HFFc6 (cell line): Measurements from ENCODE around the gene NPC2. TPM values are rescaled to one million over a fixed set of nuclear protein-coding genes. Genes with fewer than 3 reads are reported as not detected.

ENCODE experiments used
- DNase-seq: peaks from one replicate; pipeline ENCODE4 v3.0.0-alpha.2; 2018
- H3K27ac Mint-ChIP-seq: 2 replicates; pipeline ENCODE4 v1.8.0; 2020; ENCODE audit warnings: mild to moderate bottlenecking, mixed read lengths
- H3K27me3 Mint-ChIP-seq: 2 replicates; pipeline ENCODE4 v1.8.0; 2021; ENCODE audit warnings: mild to moderate bottlenecking, moderate library complexity, mixed read lengths; ENCODE audit not compliant: insufficient read depth
- H3K36me3 Mint-ChIP-seq: 2 replicates; pipeline ENCODE4 v1.8.0; 2021; ENCODE audit warnings: low read depth, mixed read lengths
- H3K4me1 Mint-ChIP-seq: 2 replicates; pipeline ENCODE4 v1.8.0; 2020; ENCODE audit warnings: low read depth, mixed read lengths
- H3K4me3 Mint-ChIP-seq: 2 replicates; pipeline ENCODE4 v1.8.0; 2020; ENCODE audit warnings: mild to moderate bottlenecking, moderate library complexity, mixed read lengths
- H3K9me3 Mint-ChIP-seq: 2 replicates; pipeline ENCODE4 v1.8.0; 2020; ENCODE audit warnings: mild to moderate bottlenecking, mixed read lengths
- CTCF ChIP-seq: fragments of 200-600 bp; sonication (generic); IDR thresholded peaks from 2 replicates; pipeline ENCODE4 v1.5.0; 2021; ENCODE audit warnings: antibody characterized with exemption, mild to moderate bottlenecking
- total RNA-seq, 6 experiments: library from RNA; stranded (reverse); fragmentation: NEBNext Ultra II Directional; extraction: Animal tissue kit (Norgen Biotek cat#: 25700); gene quantifications; 2 replicates in 1 of 6; 3 replicates in 5 of 6; pipeline ENCODE4 v1.2.3, GENCODE V29; 2021

The NPC2 gene
- total RNA-seq, 6 experiments from 2014 or later, result 69.1 to 89.9 (median 78.8) TPM

DNA sequence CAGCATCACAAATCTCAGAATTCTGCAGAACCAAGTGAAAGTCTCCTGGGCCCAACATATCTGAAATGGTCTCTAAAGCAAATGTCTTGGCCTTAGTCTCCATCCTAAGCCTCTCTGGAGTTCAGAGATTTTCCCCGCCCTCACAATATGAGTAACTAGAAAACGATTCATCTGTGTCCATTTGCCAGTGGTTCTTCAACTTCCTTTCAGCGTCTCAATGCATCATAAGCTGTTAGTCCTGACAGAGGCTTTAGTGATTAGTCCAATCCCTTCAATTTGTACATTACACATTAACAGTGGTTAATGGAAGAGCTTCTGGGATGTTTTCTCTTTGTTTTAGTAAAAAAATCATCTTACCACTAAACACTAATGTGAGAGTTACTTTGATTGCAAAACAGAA lies 17.4 kb downstream of the NPC2 start:
- Mint-ChIP-seq H3K27ac (peak overlapping the region; percentile 86), H3K9me3 (no peaks in the 10 kb centered on the region), H3K36me3 (no peaks in the 10 kb centered on the region), H3K4me1 (peaks cover 27% of the 10 kb centered on the region), H3K27me3 (no peaks in the 10 kb centered on the region; the same call in 1 of the 2 replicates), H3K4me3 (peak overlapping the region; percentile 19; the same call in 1 of the 2 replicates)
- DNase-seq, result peak; percentile 75
- no peak for TF ChIP-seq CTCF

DNA sequence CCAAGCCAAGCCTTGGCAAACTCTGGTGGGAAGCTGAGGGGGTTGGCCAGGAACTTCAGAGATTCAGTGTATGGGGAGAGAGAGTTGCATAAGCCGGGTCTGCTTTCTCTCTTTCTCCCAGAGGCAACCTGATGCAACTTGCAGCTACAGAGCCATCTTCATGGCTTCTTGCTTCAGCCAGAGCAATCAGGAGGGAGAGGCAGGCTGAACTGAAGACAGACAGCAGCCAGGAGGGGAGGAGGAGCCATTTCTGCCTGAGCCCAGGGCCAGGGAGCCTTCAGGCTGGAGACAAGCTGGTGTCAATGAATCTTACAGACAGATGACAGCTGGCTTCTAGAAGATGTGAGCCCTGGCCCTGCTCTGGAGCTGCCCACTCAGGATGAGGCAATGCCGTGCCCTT lies 18.7 kb downstream of the NPC2 start:
- no peak for TF ChIP-seq CTCF
- DNase-seq, result no peak

DNA sequence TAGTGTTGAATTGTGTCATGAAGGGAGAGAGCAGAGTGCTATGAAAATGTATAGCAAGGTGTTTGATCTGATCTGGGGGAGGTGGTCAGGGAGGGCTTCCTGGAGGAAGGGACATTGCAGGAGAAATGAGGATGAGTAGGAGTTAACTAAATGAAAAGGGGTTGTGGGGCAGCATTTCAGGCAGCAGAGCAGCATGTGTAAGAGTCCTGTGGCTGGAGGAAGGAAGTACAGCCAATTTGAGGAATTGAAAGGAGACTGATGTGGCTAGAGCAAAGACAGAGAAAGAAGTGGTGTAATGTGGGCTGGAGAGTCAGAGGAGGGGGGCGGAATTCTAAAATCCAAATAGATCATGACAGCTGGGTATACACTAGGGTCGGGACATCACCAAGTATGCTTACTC lies 20.5 kb downstream of the NPC2 start:
- DNase-seq, result no peak
- Mint-ChIP-seq H3K4me1 (peaks cover 17% of the 10 kb centered on the region), H3K27ac (no peak overlapping the region), H3K36me3 (no peaks in the 10 kb centered on the region), H3K4me3 (no peak overlapping the region), H3K9me3 (no peaks in the 10 kb centered on the region), H3K27me3 (peaks cover 11% of the 10 kb centered on the region)
- no peak for TF ChIP-seq CTCF

More for the DNA sequence above, 18.7 kb downstream of the NPC2 start:
- Mint-ChIP-seq H3K4me1 (peaks cover 17% of the 10 kb centered on the region), H3K9me3 (no peaks in the 10 kb centered on the region), H3K27me3 (peaks cover 4% of the 10 kb centered on the region), H3K36me3 (no peaks in the 10 kb centered on the region), H3K27ac (no peak overlapping the region), H3K4me3 (no peak overlapping the region)

- Mint-ChIP-seq H3K27ac (no peak overlapping the region), H3K27me3 (peaks cover 21% of the 10 kb centered on the region), H3K4me1 (no peaks in the 10 kb centered on the region; the same call in 1 of the 2 replicates), H3K4me3 (no peak overlapping the region), H3K36me3 (no peaks in the 10 kb centered on the region), H3K9me3 (no peaks in the 10 kb centered on the region)
- no peak for DNase-seq
- TF ChIP-seq CTCF, result no peak
These were observed 23.3 kb downstream of the NPC2 start for GRCh38 chr14:74469548-74470518.

- TF ChIP-seq CTCF, result no peak
- no peak overlapping the region for H3K4me3 Mint-ChIP-seq
- H3K27ac Mint-ChIP-seq, result no peak overlapping the region
- DNase-seq, result no peak
- peaks cover 31% of the 10 kb centered on the region for H3K27me3 Mint-ChIP-seq
- H3K9me3 Mint-ChIP-seq, result no peaks in the 10 kb centered on the region
- no peaks in the 10 kb centered on the region for H3K4me1 Mint-ChIP-seq
- H3K36me3 Mint-ChIP-seq, result no peaks in the 10 kb centered on the region
These were observed 24.6 kb downstream of the NPC2 start for GRCh38 chr14:74468513-74468912.
